SU-DHL-6 (cell line): ENCODE data around the gene RBMS1.

ENCODE experiments used
- EZH2phosphoT487 ChIP-seq: fragments of 200-600 bp; sonication (generic), shearing (Covaris generic); conservative IDR thresholded peaks from 2 replicates; pipeline ENCODE4 v1.6.1; 2018; ENCODE audit warnings: mild to moderate bottlenecking, antibody characterized with exemption, low read length, moderate library complexity, mixed read lengths
- TF ChIP-seq, protein P1 (sequence below): fragments of 200-600 bp; sonication (generic); IDR thresholded peaks from one replicate; pipeline ENCODE4 v1.5.1; 2017; ENCODE audit warnings: antibody characterized with exemption, mild to moderate bottlenecking, low read length, moderate library complexity; ENCODE audit not compliant: insufficient read depth, poor library complexity, severe bottlenecking

- TF ChIP-seq, protein P1, sequence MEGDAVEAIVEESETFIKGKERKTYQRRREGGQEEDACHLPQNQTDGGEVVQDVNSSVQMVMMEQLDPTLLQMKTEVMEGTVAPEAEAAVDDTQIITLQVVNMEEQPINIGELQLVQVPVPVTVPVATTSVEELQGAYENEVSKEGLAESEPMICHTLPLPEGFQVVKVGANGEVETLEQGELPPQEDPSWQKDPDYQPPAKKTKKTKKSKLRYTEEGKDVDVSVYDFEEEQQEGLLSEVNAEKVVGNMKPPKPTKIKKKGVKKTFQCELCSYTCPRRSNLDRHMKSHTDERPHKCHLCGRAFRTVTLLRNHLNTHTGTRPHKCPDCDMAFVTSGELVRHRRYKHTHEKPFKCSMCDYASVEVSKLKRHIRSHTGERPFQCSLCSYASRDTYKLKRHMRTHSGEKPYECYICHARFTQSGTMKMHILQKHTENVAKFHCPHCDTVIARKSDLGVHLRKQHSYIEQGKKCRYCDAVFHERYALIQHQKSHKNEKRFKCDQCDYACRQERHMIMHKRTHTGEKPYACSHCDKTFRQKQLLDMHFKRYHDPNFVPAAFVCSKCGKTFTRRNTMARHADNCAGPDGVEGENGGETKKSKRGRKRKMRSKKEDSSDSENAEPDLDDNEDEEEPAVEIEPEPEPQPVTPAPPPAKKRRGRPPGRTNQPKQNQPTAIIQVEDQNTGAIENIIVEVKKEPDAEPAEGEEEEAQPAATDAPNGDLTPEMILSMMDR = no peak
- no peak for TF ChIP-seq EZH2phosphoT487
Observed at GRCh38 chr2:160433466-160434140, 60.0 kb downstream of the RBMS1 start.
